ENCODE measurements around the gene TRIO. TPM values are rescaled to one million over a fixed set of nuclear protein-coding genes. Genes with fewer than 3 reads are reported as not detected.
A peak's percentile ranks its signal among the peaks of the same experiment; 100 is the strongest.

TRIO gene
- polyA plus RNA-seq, 1 of the 3 experiments (the other 2 are of a cell fraction) = 229 TPM

DNA sequence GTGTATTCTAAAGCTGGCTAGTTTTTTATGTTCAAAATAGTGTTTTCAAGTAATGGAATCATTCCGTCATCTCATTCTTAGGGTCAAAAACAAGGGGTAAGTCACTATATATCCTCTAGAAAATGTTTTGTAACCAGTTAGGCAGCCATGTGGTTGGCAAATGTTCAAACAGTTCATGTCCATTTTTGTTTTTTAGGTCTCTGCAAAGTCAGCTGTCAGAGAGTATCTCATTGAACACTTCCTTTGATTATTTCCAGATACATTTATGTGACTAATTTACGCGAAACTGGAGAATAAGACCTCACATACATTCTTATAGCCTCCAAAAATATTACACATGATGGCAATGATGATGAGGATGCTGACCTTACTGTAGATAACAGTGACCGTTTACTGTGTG lies 50.4 kb downstream of the TRIO start (continued):
- TF ChIP-seq, protein P1, sequence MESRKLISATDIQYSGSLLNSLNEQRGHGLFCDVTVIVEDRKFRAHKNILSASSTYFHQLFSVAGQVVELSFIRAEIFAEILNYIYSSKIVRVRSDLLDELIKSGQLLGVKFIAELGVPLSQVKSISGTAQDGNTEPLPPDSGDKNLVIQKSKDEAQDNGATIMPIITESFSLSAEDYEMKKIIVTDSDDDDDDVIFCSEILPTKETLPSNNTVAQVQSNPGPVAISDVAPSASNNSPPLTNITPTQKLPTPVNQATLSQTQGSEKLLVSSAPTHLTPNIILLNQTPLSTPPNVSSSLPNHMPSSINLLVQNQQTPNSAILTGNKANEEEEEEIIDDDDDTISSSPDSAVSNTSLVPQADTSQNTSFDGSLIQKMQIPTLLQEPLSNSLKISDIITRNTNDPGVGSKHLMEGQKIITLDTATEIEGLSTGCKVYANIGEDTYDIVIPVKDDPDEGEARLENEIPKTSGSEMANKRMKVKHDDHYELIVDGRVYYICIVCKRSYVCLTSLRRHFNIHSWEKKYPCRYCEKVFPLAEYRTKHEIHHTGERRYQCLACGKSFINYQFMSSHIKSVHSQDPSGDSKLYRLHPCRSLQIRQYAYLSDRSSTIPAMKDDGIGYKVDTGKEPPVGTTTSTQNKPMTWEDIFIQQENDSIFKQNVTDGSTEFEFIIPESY (IDR thresholded peaks at IDR 0.05; ENCODE audit: borderline replicate concordance, low read depth) = no peak
- peak; percentile 27 for TF ChIP-seq CHD2 (IDR thresholded peaks at IDR 0.05; ENCODE audit: low read length, partially characterized antibody)
- no peak for TF ChIP-seq EZH2phosphoT487 (IDR thresholded peaks at IDR 0.05; ENCODE audit: borderline replicate concordance, low read depth)
- peak; percentile 92 for TF ChIP-seq TCF12 (IDR thresholded peaks at IDR 0.05)
- TF ChIP-seq PBX3 (IDR thresholded peaks at IDR 0.05) = peak; percentile 74
- no peak for TF ChIP-seq RXRA (IDR thresholded peaks at IDR 0.05; ENCODE audit: borderline replicate concordance, low read depth)
- peak in 1 of 2 experiments; percentile 35; a peak in 2 of 4 replicates for TF ChIP-seq EP300 (IDR thresholded peaks at IDR 0.05; ENCODE audit: borderline replicate concordance in 1 of 2, low read depth in 1 of 2, low read length in 1 of 2)

DNA sequence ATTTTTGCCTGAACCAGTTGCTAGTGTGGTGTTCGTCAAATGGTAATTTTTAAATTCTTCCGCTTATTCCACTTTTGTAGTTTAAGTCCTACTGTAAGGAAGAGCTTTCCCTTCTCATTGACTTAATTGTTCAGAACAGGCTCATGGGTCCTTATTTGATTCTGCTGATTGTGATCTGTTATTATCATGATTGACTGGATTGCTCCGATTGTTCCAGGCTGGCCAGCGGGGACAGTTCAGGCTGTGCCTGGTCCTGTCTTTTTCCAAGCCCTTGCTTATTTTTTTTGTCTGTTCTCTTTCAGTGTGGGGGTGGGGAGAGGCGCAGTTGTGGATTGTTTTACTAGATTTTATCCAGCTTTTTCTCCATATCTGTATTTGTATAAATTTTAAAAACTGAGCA lies 52.4 kb downstream of the TRIO start:
- Histone ChIP-seq H3K4me3 (ENCODE audit: low read depth in 2 of 2, low read length in 1 of 2) (no peak overlapping the region), H3K27ac (ENCODE audit: low read depth in 2 of 2, low read length in 1 of 2) (peak overlapping the region in 1 of 2 experiments; percentile 0; a peak in 1 of 4 replicates), H3K4me2 (no peak overlapping the region), H3K36me3 (replicated peaks in 1 of 2; ENCODE audit: control insufficient read depth in 1 of 2, insufficient read depth in 2 of 2, low read length in 1 of 2) (peaks cover 0 to 10% of the 10 kb centered on the region in 2 experiments), H3K4me1 (ENCODE audit: control insufficient read depth in 1 of 2, insufficient read depth in 2 of 2, low read depth in 1 of 2, low read length in 1 of 2) (peaks cover 56 to 69% of the 10 kb centered on the region in 2 experiments; a peak in 3 of 4 replicates), H3K9ac (no peak overlapping the region), H3F3A (replicated peaks; ENCODE audit: insufficient read depth) (peaks cover 30% of the 10 kb centered on the region), H3K9me2 (no peaks in the 10 kb centered on the region), H3K27me3 (ENCODE audit: insufficient read depth) (no peaks in the 10 kb centered on the region), H3K9me3 (no peaks in the 10 kb centered on the region), H2AFZ (ENCODE audit: low read depth) (no peak overlapping the region), H3K79me2 (ENCODE audit: insufficient read depth) (peaks cover 100% of the 10 kb centered on the region), H4K20me1 (ENCODE audit: insufficient read depth) (peaks cover 66% of the 10 kb centered on the region)
- TF ChIP-seq EP300 (IDR thresholded peaks at IDR 0.05; ENCODE audit: borderline replicate concordance in 1 of 2, low read depth in 1 of 2, low read length in 1 of 2) (peak in 1 of 2 experiments; percentile 72; a peak in 1 of 4 replicates), FOXJ3 (CRISPR knock-in tag; IDR thresholded peaks at IDR 0.05) (0 out of 2 replicates have a peak, but pooled peaks have one; percentile 42), TAF1 (IDR thresholded peaks at IDR 0.05; ENCODE audit: borderline replicate concordance, low read depth, low read length) (no peak), RAD21 (IDR thresholded peaks at IDR 0.05; ENCODE audit: low read length) (peak; percentile 17; the same call in 1 of the 2 replicates), CHD2 (IDR thresholded peaks at IDR 0.05; ENCODE audit: low read length, partially characterized antibody) (peak; percentile 55), GATA2 (CRISPR knock-in tag; IDR thresholded peaks at IDR 0.05) (peak; percentile 82), RCOR1 (IDR thresholded peaks at IDR 0.05; ENCODE audit: low read length) (peak; percentile 56; the same call in 1 of the 2 replicates)
- TF ChIP-seq, protein P2, sequence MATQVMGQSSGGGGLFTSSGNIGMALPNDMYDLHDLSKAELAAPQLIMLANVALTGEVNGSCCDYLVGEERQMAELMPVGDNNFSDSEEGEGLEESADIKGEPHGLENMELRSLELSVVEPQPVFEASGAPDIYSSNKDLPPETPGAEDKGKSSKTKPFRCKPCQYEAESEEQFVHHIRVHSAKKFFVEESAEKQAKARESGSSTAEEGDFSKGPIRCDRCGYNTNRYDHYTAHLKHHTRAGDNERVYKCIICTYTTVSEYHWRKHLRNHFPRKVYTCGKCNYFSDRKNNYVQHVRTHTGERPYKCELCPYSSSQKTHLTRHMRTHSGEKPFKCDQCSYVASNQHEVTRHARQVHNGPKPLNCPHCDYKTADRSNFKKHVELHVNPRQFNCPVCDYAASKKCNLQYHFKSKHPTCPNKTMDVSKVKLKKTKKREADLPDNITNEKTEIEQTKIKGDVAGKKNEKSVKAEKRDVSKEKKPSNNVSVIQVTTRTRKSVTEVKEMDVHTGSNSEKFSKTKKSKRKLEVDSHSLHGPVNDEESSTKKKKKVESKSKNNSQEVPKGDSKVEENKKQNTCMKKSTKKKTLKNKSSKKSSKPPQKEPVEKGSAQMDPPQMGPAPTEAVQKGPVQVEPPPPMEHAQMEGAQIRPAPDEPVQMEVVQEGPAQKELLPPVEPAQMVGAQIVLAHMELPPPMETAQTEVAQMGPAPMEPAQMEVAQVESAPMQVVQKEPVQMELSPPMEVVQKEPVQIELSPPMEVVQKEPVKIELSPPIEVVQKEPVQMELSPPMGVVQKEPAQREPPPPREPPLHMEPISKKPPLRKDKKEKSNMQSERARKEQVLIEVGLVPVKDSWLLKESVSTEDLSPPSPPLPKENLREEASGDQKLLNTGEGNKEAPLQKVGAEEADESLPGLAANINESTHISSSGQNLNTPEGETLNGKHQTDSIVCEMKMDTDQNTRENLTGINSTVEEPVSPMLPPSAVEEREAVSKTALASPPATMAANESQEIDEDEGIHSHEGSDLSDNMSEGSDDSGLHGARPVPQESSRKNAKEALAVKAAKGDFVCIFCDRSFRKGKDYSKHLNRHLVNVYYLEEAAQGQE (IDR thresholded peaks at IDR 0.05; ENCODE audit: low read depth, low read length) = no peak
- 82% methylated on average over 5 of the region's 5 CpGs for WGBS (ENCODE audit: low lambda C conversion rate)
- CTCF ChIA-PET = interaction anchor here (3.1 kb wide), 1 partner anchor 75 kb away, joined by 9 read pairs; no protein-coding TSS in a partner anchor
- POLR2A ChIA-PET = no interaction called here
- no peak for DNase-seq
